ENCODE measurements around the gene PCYOX1L.
"Not testable (repeated sequence)": the region's sequence is repeated elsewhere in the genome, so short reads cannot be mapped to it uniquely, and the experiment has no call there.

PCYOX1L gene

DNA sequence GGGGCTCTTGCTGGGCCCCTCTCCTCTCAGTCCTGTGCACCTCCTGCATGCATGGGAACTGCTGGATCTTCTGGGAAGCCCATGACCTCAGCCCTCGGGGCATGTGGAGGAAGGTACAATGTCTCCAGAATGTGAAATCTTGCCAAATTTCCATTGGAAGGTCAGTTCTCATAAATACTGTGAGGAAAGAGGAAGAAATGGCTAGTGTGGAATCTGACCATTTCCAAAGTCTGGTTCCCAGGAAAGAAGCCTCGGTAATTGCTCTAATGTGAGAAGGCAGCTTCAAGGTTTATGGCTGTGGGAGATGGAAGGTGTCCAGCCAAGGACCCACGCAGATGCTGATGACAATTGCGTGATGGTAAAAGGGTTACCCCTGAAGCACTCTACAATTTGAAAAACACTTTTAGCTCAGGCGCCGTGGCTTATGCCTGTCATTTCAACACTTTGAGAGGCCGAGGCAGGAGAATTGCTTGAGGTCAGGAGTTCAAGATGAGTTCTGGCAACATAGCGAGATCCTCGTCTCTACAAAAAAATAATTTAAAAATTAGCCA lies 29.3 kb downstream of the PCYOX1L start:
- DNase-seq (ENCODE audit: low spot score), result no peak

- DNase-seq (ENCODE audit: low spot score), result no peak
Measured at GRCh38 chr5:149387982-149388381, 30.1 kb downstream of the PCYOX1L start.

GRCh38 chr5:149388498-149389190 lies 30.8 kb downstream of the PCYOX1L start:
- no peak for DNase-seq (ENCODE audit: low spot score)

DNA sequence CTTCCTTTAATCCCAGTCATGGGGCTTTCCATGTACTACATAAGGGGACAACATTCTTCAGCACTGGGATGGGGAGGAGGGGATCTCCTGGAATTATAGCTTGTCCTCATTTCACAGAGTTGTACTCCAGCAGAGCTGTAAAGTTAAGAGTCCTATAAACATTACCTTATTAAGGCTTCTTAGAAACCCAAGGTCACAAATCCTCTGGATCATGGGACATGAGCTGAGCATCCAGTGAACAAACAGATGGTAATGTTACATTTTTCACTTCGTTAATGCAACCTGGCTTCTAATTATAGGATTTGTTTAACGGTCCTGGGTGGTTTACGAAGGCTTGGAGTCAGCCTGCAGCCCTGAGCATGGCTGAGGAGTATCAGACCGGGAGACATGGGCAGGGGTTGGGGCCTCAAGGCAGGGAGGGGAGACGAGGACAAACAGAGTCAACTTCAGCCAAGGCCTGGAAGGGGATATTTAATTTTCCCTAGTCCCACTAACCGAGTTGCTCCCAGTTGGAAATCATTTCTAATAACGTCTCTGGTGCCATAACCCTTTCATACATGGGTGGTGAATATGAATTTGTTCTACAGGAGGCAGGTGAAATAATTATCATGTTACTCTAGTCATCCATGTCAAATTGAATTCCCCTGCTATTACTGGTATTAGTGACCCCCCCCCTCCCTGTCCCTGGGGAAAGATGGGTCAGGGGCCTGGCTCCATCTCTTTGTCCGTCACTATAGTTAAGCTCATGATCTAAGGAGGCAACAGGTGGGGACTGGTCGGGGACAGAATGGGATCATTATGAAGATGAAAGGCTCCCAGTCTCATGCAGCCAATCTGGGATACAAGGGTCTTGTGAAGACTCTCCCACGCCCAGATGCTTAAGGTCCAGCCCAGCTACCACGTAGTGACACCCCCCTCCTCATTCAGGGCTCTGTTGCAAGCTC lies 32.0 kb downstream of the PCYOX1L start:
- no peak for DNase-seq (ENCODE audit: low spot score)

- DNase-seq (ENCODE audit: low spot score), result not testable (repeated sequence)
Measured at GRCh38 chr5:149391076-149391475, 33.2 kb downstream of the PCYOX1L start.

DNA sequence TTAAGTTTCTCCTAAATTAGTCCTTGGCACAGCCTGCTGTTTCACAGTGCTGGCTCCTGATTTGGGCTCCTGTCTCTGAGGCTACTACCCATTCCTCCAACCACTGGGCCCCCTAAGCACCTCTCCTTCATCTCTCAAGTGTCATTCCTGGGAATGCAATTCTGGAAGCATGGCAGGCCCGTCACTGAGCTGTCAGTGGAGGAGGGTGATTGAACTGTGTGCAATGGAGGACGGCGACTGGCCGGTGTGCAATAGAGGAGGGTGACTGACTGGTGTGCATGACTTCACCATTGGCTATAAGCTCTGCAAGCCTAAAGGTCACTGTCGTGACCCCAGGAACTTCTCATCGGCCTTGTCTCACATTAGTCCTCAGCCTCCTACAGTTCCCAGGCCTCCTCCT lies 33.7 kb downstream of the PCYOX1L start:
- no peak for DNase-seq (ENCODE audit: low spot score)

DNA sequence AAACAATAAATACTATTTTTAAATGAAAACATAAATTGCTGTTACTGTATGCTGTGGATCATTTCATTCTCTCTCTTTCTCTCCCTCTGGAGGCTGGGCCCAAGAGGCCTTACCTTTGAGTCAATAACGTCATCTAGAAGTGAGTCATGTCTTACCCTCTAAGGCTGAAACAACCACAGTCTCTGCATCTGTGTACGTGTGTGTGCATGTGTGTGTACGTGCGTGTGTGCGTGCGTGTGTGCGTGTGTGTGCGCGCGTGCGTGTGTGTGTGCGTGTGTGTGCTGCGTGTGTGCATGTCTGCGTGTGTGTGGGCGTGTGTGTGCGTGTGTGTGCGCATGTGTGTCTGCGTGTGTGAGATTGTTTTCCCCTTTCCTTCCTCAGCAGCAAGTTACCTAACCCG lies 34.9 kb downstream of the PCYOX1L start:
- DNase-seq (ENCODE audit: low spot score), result no peak

DNA sequence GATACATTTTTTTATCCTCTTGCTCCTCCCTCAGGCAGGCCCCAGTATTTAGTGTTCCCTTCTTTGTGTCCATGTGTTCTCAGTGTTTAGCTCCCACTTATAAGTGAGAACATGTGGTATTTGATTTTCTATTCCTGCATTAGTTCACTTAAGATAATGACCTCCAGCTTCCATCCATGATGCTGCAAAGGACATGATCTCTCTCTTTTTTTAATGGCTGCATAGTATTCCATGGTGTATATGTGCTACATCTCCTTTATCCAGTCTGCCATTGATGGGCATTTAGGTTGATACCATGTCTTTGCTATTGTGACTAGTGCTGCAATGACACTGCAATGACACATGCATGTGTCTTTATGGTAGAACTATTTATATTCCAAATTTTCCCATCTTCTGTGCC lies 37.1 kb downstream of the PCYOX1L start:
- DNase-seq (ENCODE audit: low spot score), result not testable (repeated sequence)

- no peak for DNase-seq (ENCODE audit: low spot score)
Measured at GRCh38 chr5:149397530-149397929, 39.7 kb downstream of the PCYOX1L start.

- DNase-seq (ENCODE audit: low spot score), result not testable (repeated sequence)
Measured at GRCh38 chr5:149398747-149399266, 41.0 kb downstream of the PCYOX1L start.

GRCh38 chr5:149399775-149400174 lies 41.9 kb downstream of the PCYOX1L start:
- no peak for DNase-seq (ENCODE audit: low spot score)

DNA sequence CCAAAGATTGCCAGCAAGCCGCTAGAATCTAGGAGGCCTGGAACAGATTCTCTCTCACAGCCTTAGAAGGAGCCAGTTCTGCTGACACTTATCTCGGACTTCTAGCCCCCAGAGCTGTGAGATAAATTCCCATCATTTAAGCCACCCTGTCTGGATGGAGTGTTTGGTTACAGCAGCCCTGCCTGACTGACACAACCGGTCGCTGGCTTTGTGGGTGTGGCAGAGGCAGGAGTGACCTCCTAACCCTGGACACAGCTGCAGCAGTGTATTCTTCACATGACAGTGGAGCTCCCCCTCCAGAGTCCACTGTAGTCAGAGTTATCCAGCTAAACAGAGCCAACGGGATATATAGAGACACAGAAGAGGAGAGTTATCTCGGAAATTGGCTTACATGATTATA lies 42.5 kb downstream of the PCYOX1L start:
- no peak for DNase-seq (ENCODE audit: low spot score)

GRCh38 chr5:149401051-149401450 lies 43.2 kb downstream of the PCYOX1L start:
- DNase-seq (ENCODE audit: low spot score), result no peak

GRCh38 chr5:149402291-149402690 lies 44.4 kb downstream of the PCYOX1L start:
- no peak for DNase-seq (ENCODE audit: low spot score)

GRCh38 chr5:149403923-149404745 lies 46.3 kb downstream of the PCYOX1L start:
- no peak for DNase-seq (ENCODE audit: low spot score)

GRCh38 chr5:149404746-149405549 lies 47.1 kb downstream of the PCYOX1L start:
- no peak for DNase-seq (ENCODE audit: low spot score)

GRCh38 chr5:149405550-149406202 lies 47.8 kb downstream of the PCYOX1L start:
- DNase-seq (ENCODE audit: low spot score), result no peak

- no peak for DNase-seq (ENCODE audit: low spot score)
Measured at GRCh38 chr5:149406203-149406978, 48.5 kb downstream of the PCYOX1L start.

DNA sequence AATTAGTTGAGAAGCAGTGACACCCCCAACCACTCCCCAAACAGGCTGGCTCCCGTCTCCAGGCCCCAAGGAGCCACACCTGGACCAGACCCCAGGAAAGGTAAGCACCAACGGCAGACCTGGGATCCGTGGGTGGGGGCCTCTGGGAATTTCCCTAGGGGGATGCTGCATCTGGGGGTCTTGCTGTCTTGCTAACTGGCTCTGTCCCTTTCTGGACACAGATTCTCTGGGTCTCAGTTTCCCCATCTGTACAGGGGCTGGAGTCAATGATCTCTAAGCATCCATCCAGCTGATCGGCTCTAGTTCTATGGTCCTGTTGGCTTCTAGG lies 49.1 kb downstream of the PCYOX1L start:
- DNase-seq (ENCODE audit: low spot score), result no peak
